Liver (tissue), 9 donors: Measurements from ENCODE around the gene DCAF8L2. TPM values are rescaled to one million over a fixed set of nuclear protein-coding genes. Genes with fewer than 3 reads are reported as not detected.

ENCODE experiments used
- DNase-seq: peaks from one replicate; pipeline ENCODE4 v3.0.0-alpha.2; 2017; ENCODE audit warnings: low spot score
- H3K27ac ChIP-seq, 2 donors: one replicate each; pipeline ENCODE4 v1.7.0; 2013; ENCODE audit warnings: inconsistent platforms in 2 of 2, low read length in 2 of 2, control low read depth in 1 of 2, low read depth in 1 of 2, mild to moderate bottlenecking in 1 of 2
- H3K27me3 ChIP-seq, 4 donors: one replicate each; pipeline versions ENCODE4 v1.6.1 to v1.7.0; 2013; ENCODE audit warnings: low read length in 3 of 4, inconsistent platforms in 1 of 4, mild to moderate bottlenecking in 1 of 4, moderate library complexity in 1 of 4; ENCODE audit not compliant: control insufficient read depth in 4 of 4, insufficient read depth in 4 of 4
- H3K36me3 ChIP-seq, 4 donors: one replicate each; pipeline versions ENCODE4 v1.6.1 to v1.7.0; 2013; ENCODE audit warnings: low read length in 3 of 4, mild to moderate bottlenecking in 3 of 4, low read depth in 1 of 4, moderate library complexity in 1 of 4; ENCODE audit not compliant: control insufficient read depth in 4 of 4, insufficient read depth in 3 of 4
- H3K4me1 ChIP-seq, 4 donors: one replicate each; pipeline versions ENCODE4 v1.6.1 to v1.7.0; 2013; ENCODE audit warnings: low read length in 3 of 4, mild to moderate bottlenecking in 3 of 4, moderate library complexity in 1 of 4; ENCODE audit not compliant: control insufficient read depth in 4 of 4, insufficient read depth in 4 of 4
- H3K4me3 ChIP-seq, 3 donors: one replicate each; pipeline versions ENCODE4 v1.6.1 to v1.7.0; 2013; ENCODE audit warnings: low read length in 3 of 3, control low read depth in 1 of 3, low read depth in 1 of 3, mild to moderate bottlenecking in 1 of 3
- H3K9ac ChIP-seq, 2 donors: one replicate each; pipeline ENCODE4 v1.7.0; 2013; ENCODE audit warnings: low read length in 2 of 2, mild to moderate bottlenecking in 2 of 2, moderate library complexity in 2 of 2, control low read depth in 1 of 2, low read depth in 1 of 2
- H3K9me3 ChIP-seq, 4 donors: one replicate each; pipeline versions ENCODE4 v1.6.1 to v1.7.0; 2013; ENCODE audit warnings: low read length in 3 of 4; ENCODE audit not compliant: control insufficient read depth in 4 of 4
- CTCF ChIP-seq: fragments of 150-350 bp; IDR thresholded peaks from 2 replicates; pipeline ENCODE4 v1.5.1; 2017; ENCODE audit warnings: improper control_type of control experiment, low read depth, low read length; ENCODE audit not compliant: missing input control
- EGR1 ChIP-seq, 2 donors: IDR thresholded peaks; 2 replicates each; pipeline ENCODE4 v1.6.1; 2016 to 2018; ENCODE audit warnings: antibody characterized with exemption in 2 of 2, low read depth in 2 of 2
- FOXA1 ChIP-seq: IDR thresholded peaks from 2 replicates; pipeline ENCODE4 v1.6.1; 2016; ENCODE audit warnings: antibody characterized with exemption
- FOXA2 ChIP-seq: IDR thresholded peaks from 2 replicates; pipeline ENCODE4 v1.6.1; 2016; ENCODE audit warnings: antibody characterized with exemption
- GABPA ChIP-seq, 2 donors: IDR thresholded peaks in 1 of 2; conservative IDR thresholded peaks in 1 of 2; 2 replicates each; pipeline ENCODE4 v1.6.1; 2016; ENCODE audit warnings: antibody characterized with exemption in 2 of 2, mild to moderate bottlenecking in 1 of 2, moderate library complexity in 1 of 2
- HNF4A ChIP-seq, 2 donors: conservative IDR thresholded peaks; 2 replicates each; pipeline ENCODE4 v1.6.1; 2016; ENCODE audit warnings: antibody characterized with exemption in 2 of 2, mild to moderate bottlenecking in 2 of 2
- HNF4G ChIP-seq: IDR thresholded peaks from 2 replicates; pipeline ENCODE4 v1.6.1; 2016; ENCODE audit warnings: antibody characterized with exemption
- JUND ChIP-seq, 2 donors: IDR thresholded peaks; 2 replicates each; pipeline ENCODE4 v1.6.1; 2016; ENCODE audit warnings: antibody characterized with exemption in 2 of 2
- MAX ChIP-seq: IDR thresholded peaks from 2 replicates; pipeline ENCODE4 v1.6.1; 2016; ENCODE audit warnings: antibody characterized with exemption
- NR2F2 ChIP-seq: IDR thresholded peaks from 2 replicates; pipeline ENCODE4 v1.6.1; 2016; ENCODE audit warnings: antibody characterized with exemption
- RAD21 ChIP-seq, 2 donors: IDR thresholded peaks; 2 replicates each; pipeline ENCODE4 v1.6.1; 2016; ENCODE audit warnings: antibody characterized with exemption in 2 of 2, mild to moderate bottlenecking in 2 of 2
- REST ChIP-seq: IDR thresholded peaks from 2 replicates; pipeline ENCODE4 v1.6.1; 2016; ENCODE audit warnings: antibody characterized with exemption, mild to moderate bottlenecking
- RXRA ChIP-seq, 2 donors: IDR thresholded peaks; 2 replicates each; pipeline ENCODE4 v1.6.1; 2017 to 2018; ENCODE audit warnings: antibody characterized with exemption in 2 of 2, mild to moderate bottlenecking in 1 of 2
- SP1 ChIP-seq: IDR thresholded peaks from 2 replicates; pipeline ENCODE4 v1.6.1; 2018; ENCODE audit warnings: antibody characterized with exemption, mild to moderate bottlenecking
- TAF1 ChIP-seq: conservative IDR thresholded peaks from 2 replicates; pipeline ENCODE4 v1.6.1; 2016; ENCODE audit warnings: antibody characterized with exemption, mild to moderate bottlenecking
- YY1 ChIP-seq: IDR thresholded peaks from 2 replicates; pipeline ENCODE4 v1.6.1; 2016; ENCODE audit warnings: antibody characterized with exemption, mild to moderate bottlenecking
- WGBS: extraction: QIAGEN DNeasy Blood & Tissue Kit; methylation state at CpG from one replicate; pipeline ENCODE4 v1.1.7; 2013; 5-methylcytosine and 5-hydroxymethylcytosine counted together
- polyA plus RNA-seq, 2 donors: library from polyadenylated mRNA; stranded (reverse) in 1 of 2; unstranded in 1 of 2; fragments of 200-250 nt in 1 of 2; fragments of >200 nt in 1 of 2; fragmentation: Nextera tagmentation in 1 of 2; extraction: Ambion mirVana in 1 of 2; gene quantifications; one replicate each; pipeline versions ENCODE4 v1.2.1 to v1.2.3, GENCODE V29; 2013 to 2015
- total RNA-seq, 2 donors: library from RNA; depleted of rRNA; stranded (reverse); fragments of >200 nt; gene quantifications; one replicate each; pipeline ENCODE4 v1.2.3, GENCODE V29; 2014
- TF ChIP-seq, protein P1 (sequence below): IDR thresholded peaks from 2 replicates; pipeline ENCODE4 v1.6.1; 2016; ENCODE audit warnings: antibody characterized with exemption
- TF ChIP-seq, protein P2 (sequence below): IDR thresholded peaks from 2 replicates; pipeline ENCODE4 v1.6.1; 2016; ENCODE audit warnings: antibody characterized with exemption
- donor health status: healthy.
- donor health status: healthy.
- donor health status: healthy.
- donor health status: healthy.
- donor health status: healthy.

Gene DCAF8L2
- total and polyA plus RNA-seq, 4 donors: not detected

- H3K4me3 ChIP-seq: no peak overlapping the region
- no peaks in the 10 kb centered on the region for H3K36me3 ChIP-seq
- no peaks in the 10 kb centered on the region for H3K9me3 ChIP-seq
- DNase-seq: no peak
- H3K9ac ChIP-seq: no peak overlapping the region
- WGBS: 75% methylated on average over 2 of the region's 2 CpGs
- no peak overlapping the region for H3K27ac ChIP-seq
- no peaks in the 10 kb centered on the region for H3K4me1 ChIP-seq
- H3K27me3 ChIP-seq: peaks cover 0 to 3% (median 0%) of the 10 kb centered on the region in 4 donors
- TF ChIP-seq REST (no peak), FOXA2 (no peak), RAD21 (IDR thresholded peaks at IDR 0.05) (no peak), FOXA1 (no peak), CTCF (no peak), GABPA (IDR thresholded peaks at IDR 0.05 in 1 of 2, conservative IDR thresholded peaks at IDR 0.05 in 1 of 2) (no peak), MAX (no peak), TAF1 (no peak), HNF4G (no peak), EGR1 (IDR thresholded peaks at IDR 0.05; ENCODE audit: low read depth in 2 of 2) (no peak), SP1 (no peak), NR2F2 (no peak), RXRA (IDR thresholded peaks at IDR 0.05) (no peak), HNF4A (conservative IDR thresholded peaks at IDR 0.05) (no peak), JUND (IDR thresholded peaks at IDR 0.05) (no peak), YY1 (no peak)
- TF ChIP-seq, protein P1, sequence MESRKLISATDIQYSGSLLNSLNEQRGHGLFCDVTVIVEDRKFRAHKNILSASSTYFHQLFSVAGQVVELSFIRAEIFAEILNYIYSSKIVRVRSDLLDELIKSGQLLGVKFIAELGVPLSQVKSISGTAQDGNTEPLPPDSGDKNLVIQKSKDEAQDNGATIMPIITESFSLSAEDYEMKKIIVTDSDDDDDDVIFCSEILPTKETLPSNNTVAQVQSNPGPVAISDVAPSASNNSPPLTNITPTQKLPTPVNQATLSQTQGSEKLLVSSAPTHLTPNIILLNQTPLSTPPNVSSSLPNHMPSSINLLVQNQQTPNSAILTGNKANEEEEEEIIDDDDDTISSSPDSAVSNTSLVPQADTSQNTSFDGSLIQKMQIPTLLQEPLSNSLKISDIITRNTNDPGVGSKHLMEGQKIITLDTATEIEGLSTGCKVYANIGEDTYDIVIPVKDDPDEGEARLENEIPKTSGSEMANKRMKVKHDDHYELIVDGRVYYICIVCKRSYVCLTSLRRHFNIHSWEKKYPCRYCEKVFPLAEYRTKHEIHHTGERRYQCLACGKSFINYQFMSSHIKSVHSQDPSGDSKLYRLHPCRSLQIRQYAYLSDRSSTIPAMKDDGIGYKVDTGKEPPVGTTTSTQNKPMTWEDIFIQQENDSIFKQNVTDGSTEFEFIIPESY: no peak
- TF ChIP-seq, protein P2, sequence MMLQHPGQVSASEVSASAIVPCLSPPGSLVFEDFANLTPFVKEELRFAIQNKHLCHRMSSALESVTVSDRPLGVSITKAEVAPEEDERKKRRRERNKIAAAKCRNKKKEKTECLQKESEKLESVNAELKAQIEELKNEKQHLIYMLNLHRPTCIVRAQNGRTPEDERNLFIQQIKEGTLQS: no peak
Measured at GRCh38 chrX:27751976-27752375, 161.8 kb downstream of the DCAF8L2 start.
